A549 treated with Mapracorat at 1 μM for 4 hours (cell line): ENCODE results near the gene GNG11. TPM values are rescaled to one million over a fixed set of nuclear protein-coding genes. Genes with fewer than 3 reads are reported as not detected.

Experiments
- total RNA-seq: library from RNA; stranded (reverse); fragments of 200-300 nt; extraction: Qiagen RNA extraction; gene quantifications from 5 replicates; pipeline ENCODE4 v1.2.3, GENCODE V29; 2022

GNG11 gene
- 32.4 to 37.5 TPM (median 34.6 TPM) in 5 replicates for total RNA-seq

DNA sequence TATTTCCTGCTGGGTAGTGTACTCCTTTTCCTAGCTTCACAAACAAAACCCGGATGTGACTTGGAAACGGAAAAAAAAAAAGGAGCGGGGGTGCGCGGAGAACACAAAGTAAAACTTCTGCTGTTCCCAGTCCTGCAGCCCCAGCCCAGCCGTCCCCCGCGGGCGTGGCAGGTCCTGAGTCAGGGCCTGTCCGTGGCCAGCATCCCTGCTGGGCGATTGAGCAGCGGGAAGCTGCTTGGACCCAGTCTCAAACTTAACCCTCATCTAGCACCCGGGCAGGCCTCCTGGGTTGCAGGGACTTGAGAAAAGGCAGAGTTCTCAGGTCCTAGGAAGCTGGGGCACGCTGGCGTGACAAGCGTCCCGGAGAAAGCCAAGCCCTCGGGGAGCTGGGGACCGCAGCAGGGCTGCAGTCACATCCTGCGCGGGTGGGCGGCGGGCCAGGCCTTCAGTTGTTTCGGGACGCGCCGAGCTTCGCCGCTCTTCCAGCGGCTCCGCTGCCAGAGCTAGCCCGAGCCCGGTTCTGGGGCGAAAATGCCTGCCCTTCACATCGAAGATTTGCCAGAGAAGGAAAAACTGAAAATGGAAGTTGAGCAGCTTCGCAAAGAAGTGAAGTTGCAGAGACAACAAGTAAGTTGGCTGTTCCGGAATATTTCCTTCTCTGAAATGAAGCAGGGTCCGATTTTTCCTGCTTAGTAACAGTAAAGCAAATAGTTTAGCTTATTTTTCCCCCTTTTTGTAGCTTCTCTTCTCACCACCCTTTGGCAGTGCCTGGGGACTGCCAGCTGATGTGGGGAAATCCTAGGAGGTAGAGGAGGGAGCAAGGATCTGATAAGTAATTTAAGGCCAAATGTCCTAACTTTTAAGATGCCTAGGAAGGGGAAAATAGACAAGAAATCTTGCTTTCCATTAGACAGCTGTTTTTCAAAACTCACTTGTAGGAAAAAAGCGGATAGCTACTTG, at the start of gene GNG11:
TSS of gene GNG11 (plus strand) at position 129 of the 960 bp plus-strand sequence. CDS start at position 532, 403 bp downstream.

GRCh38 chr7:93890464-93891068, 31.0 kb upstream of the GNG11 start, which contains the start of gene TFPI2:
TFPI2 (minus strand) TSS chr7:93890753; CDS start chr7:93890678, 75 bp downstream.

GRCh38 chr7:93906267-93906666, 15.3 kb upstream of the GNG11 start, which contains the start of gene GNGT1:
GNGT1 (plus strand) TSS chr7:93906567; CDS start chr7:93906747, 180 bp downstream.

Other genes with a start within 250 kb of the GNG11 start
- 211 to 268 TPM (median 230 TPM) in 5 replicates for gene TFPI2, start 31.0 kb upstream of the GNG11 start, total RNA-seq
- gene GNGT1, start 15.2 kb upstream of the GNG11 start, total RNA-seq, result not detected in 5 replicates
- 21.1 to 27.0 TPM (median 22.3 TPM) in 5 replicates for gene BET1, start 82.6 kb downstream of the GNG11 start, total RNA-seq